ENCODE results near the gene C15orf62.

DNA sequence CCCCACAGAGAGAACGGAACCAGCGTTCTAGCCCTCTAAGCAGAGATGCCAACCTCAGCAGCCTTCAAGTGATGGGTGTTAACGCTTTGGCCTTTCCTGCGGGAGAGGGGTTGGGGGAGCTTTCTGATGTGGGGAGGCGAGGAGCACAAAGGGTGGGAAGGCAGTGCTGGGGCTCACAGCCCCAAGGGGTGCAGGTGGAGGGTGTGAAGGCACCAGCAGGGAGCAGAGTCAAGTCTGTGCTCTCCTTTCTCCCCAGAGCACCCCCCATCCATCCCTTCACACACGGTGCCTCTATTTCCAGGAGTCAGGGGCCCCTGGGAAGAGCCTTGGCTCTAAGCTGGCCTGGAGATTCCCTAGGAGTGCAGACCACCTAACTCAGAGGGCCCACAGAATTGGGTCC is 4.1 kb downstream of the C15orf62 start:
- TF ChIP-seq, protein P1, sequence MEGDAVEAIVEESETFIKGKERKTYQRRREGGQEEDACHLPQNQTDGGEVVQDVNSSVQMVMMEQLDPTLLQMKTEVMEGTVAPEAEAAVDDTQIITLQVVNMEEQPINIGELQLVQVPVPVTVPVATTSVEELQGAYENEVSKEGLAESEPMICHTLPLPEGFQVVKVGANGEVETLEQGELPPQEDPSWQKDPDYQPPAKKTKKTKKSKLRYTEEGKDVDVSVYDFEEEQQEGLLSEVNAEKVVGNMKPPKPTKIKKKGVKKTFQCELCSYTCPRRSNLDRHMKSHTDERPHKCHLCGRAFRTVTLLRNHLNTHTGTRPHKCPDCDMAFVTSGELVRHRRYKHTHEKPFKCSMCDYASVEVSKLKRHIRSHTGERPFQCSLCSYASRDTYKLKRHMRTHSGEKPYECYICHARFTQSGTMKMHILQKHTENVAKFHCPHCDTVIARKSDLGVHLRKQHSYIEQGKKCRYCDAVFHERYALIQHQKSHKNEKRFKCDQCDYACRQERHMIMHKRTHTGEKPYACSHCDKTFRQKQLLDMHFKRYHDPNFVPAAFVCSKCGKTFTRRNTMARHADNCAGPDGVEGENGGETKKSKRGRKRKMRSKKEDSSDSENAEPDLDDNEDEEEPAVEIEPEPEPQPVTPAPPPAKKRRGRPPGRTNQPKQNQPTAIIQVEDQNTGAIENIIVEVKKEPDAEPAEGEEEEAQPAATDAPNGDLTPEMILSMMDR (optimal IDR thresholded peaks at IDR 0.05 in 1 of 3, IDR thresholded peaks at IDR 0.05 in 1 of 3, conservative IDR thresholded peaks at IDR 0.05 in 1 of 3; ENCODE audit: extremely low read depth in 1 of 3, insufficient read depth in 2 of 3, low read length in 3 of 3), result no peak
- TF ChIP-seq EZH2 (IDR thresholded peaks at IDR 0.05; ENCODE audit: low read length), result no peak
